Stimulated activated CD8-positive, alpha-beta memory T cell treated with anti-CD3 and anti-CD28 coated beads, Interleukin-7, amount 100 ng/mL, for 1 hour (primary cell): Measurements from ENCODE around the gene GPR61.

Experiments used
- DNase-seq, 2 donors: peaks; one replicate each; pipeline ENCODE4 v3.0.0-alpha.2; 2020; ENCODE audit warnings: low read depth in 2 of 2

The GPR61 gene

DNA sequence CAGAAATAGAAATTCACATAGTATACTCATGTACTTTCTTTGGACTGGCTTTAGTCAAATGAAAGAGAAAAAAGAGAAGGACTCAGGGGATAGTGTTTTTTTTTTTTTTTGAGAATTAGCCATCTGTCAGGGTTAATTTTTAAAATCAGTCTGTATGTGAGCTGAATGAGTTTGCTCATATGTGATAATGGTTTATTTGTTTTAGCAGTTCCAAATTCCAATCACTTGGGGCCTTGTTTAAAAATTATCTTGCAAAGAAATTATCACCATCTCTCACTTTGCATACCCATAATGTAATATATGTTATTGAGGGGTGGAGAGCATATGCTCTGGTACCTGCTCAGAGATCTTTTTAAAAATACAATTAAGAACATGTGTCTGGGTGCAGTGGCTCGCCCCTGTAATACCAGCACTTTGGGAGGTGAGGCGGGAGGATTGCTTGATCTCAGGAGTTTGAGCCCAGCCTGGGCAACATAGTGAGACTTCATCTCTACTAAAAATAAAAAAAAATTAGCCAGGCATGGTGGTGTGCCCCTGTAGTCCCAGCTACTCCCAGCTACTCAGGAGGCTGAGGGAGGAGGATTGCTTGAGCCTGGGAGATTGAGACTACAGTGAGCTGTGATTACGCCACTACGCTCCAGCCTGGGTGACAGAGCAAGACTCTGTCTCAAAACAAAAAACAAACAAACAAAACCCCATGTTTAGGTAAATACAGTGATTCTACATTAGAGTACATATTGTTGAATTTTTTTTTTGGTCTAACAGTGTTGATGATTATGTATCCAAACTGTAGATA, 28.4 kb downstream of the GPR61 start:
- no peak for DNase-seq

DNA sequence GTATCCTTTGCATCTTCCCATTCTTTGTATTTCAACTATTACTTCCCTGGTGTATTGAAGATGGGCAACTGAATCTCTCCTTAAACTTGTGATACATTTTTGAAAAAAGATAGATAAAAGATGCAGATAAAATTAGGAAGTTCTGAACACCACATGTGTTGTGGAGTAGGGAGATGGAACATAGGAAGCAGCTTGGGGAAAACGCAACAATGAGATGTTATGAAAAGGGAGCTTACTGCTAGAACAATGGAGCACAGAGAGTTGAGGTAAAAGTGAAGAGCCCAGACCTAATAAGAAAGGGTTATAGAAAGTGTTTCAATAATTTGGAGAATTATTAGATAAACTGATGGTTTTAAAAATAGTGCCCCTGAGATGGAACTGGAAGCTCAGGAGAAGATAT, 29.7 kb downstream of the GPR61 start:
- no peak for DNase-seq

DNA sequence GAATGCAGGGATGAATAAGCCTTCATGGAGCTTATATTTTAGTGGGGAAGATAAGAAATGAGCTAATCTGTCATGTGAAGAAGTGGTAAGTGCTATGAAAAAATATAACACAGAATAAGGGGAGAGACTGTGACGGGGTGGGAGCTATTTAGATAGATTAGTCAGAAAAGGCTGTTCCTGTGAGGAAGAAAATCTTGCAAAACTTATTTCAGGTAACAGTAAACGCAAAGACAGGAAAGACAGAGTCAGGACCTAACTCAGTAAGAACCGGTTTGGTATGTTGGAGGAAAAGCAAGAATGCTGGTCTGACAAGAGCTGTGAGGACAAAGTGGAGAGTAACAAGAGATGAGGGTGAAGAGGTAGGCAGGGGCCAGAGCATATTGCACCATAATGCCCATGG, 30.7 kb downstream of the GPR61 start:
- DNase-seq, result no peak

DNA sequence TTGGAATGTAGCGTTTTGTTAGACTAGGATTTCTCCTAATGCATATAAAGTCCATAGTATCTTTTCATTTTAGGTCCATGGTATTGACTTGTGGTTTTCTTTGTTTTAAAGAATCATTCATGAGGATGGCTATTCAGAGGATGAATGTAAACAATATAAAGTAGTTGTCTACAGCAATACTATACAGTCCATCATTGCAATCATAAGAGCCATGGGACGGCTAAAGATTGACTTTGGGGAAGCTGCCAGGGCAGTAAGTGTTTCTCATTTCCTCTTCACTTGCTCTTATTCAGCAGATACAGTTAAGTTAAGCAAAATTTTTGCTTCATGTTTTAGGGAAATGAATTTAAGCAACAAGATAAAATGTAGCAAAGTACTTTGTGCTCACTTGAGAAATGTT, 34.1 kb downstream of the GPR61 start:
- DNase-seq, result no peak

DNA sequence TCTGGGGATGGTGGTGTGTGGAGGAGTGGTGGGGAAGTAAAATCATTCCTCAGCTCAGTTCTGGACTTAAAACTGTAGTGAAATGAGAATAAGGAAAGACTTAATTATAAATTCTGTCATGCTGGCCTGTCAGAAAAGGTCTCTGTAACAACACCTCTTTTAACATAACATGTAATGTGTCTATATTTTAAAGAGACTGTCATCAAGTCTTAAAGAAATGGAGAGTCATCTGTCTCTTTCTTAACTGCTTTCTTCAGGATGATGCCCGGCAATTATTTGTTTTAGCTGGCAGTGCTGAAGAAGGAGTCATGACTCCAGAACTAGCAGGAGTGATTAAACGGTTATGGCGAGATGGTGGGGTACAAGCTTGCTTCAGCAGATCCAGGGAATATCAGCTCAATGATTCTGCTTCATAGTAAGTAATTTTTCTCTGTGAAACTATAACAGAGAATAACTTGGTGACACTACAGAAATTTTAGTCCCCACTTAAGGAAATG, 39.3 kb downstream of the GPR61 start:
- no peak for DNase-seq

DNA sequence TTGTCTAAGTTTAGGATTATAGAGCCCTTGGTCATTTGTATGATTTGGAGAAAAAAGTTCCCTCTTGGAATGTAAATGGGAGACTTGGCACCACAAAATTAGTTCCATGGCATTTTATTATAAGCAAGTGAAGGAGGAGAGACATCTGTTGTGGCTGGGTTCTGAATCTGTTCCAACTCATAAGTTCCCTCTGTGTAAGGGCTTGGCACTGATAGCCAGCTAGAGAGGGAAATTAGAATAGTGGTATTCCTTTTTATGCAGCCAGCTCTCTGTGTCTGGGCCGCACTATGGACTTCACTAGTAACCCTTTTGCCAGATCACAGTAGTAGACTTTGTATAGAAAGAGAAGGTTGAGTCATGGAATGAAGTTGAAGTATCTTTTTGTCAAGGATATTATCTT, 39.8 kb downstream of the GPR61 start:
- no peak for DNase-seq

DNA sequence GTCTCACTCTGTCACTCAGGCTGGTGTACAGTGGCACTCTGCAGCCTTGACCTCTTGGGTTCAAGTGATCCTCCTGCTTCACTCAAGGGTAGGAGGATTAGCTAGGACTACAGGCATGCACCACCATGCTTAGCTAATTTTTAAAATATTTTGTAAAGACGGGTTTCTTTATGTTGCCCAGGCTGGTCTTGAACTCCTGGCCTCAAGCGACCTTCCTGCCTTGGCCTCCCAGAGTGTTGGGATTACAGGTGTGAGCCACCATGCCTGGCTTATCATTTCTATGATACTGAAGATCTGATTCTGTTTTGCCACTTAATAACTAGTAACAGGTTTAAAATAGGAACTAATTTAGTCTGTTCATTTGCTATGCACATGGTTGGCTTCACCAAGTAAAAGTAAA, 42.3 kb downstream of the GPR61 start:
- no peak for DNase-seq

DNA sequence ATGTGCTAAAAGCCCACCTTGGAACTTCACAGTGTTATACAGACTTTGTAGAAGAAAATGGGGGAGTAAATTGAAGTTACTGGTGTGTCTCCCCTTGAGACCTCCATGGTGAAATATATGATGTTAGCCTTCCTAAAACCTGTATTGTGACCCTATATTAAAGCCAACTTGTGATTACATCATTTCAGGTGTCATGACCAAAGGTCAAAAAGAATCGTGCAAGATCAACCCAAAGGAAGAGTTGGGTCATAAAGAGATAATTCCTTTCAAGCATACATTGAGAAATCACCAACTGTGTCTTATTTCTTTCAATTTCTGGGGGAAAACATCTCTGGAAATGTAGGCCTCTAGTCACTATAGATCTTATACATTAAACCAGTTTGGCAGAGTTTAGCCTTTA, 45.1 kb downstream of the GPR61 start:
- DNase-seq, result no peak

DNA sequence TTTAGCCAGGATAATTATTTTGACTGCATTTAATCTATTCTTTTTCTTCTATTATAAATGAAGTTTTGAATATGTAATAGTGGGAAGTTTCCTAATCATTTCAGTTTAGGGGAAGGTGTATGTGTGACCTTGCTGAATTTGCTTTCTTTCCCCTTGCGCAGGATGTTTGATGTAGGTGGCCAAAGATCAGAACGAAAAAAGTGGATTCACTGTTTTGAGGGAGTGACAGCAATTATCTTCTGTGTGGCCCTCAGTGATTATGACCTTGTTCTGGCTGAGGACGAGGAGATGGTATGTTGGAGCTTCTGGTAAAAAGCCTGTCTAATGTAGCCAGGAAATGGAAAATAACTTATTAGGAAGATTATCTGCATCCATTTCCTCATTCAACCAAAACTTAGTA, 46.4 kb downstream of the GPR61 start:
- DNase-seq, result no peak

DNA sequence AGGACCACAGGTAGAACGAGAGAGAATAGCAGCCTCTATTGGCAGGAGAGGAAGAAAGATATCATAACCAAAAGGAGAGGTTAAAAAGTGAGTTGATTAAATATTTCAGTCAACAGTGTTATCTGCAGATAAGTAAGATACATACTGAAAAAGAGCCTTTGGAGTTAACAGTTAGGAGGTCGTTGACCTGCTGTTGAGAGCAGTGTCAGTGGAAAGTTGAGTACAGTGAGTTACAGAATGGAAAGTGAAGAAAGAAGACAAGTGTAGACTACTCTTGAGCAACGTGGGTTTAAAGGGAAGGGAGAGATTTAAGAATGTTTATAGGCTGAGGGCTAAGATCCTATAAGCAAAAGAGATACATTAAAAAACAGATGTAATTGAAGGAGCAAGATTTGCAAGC, 49.5 kb downstream of the GPR61 start:
- DNase-seq, result no peak

DNA sequence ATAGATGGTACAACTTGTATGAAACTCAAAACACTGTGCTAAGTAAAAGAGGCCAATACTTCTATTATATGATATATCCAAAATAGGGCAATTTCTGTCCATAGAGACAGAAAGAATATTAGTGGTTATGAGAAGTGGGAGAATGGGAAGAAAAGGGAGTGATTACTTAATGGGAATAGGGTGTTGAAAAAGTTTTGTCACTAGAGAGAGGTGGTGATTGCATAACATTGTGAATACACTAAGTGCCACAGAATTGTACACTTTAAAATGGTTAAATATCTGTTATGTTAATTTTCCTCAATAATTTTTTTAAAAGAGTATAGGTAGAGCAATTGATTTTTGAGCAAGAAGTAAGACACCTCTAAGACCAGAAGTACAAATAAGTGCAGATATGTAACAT, 50.0 kb downstream of the GPR61 start:
- no peak for DNase-seq

DNA sequence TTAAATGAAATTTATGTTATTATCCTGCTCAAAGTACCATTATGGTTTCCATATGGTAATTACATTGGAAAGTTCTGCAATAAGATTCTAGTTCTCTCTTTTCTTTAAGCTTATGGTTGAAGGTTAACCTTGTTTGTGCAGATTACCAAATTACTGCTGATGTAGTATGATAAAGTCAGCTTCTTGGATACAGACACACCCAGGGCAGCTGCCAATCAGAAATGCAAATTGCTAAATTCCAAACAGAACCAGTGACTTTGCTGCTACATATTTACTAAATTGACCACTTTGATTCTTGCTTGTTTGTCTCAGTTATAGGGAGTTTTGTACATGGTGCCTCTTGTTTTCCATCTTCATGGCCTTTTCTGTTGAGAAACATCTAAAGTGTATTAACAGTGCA, 53.2 kb downstream of the GPR61 start:
- no peak for DNase-seq

DNA sequence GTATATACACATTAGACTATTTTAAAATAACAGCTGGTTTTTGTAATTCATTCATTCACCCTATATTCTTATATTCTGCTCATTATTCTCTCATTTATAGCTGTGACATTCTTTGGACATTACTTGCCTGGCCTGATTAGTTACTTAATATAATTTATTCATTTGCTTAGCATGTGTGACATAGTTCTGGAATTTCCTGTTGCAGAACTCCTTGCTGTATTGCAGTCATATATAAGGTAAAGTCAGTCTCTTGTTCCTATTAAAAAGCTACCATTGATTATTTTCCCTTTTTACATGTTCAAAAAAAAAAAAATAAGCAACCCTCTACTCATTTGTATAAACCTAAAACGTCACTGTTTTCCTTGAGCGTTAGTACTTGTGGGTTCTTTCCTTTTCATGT, 55.9 kb downstream of the GPR61 start:
- no peak for DNase-seq
